Ectodermal cell (in vitro differentiated cells): Measurements from ENCODE around the gene WAS.

ENCODE experiments used
- H3K27ac ChIP-seq: 2 replicates; pipeline ENCODE4 v1.7.0; 2013; ENCODE audit warnings: mild to moderate bottlenecking, low read depth, low read length; ENCODE audit not compliant: insufficient read depth, poor library complexity, severe bottlenecking
- H3K27me3 ChIP-seq: 2 replicates; pipeline ENCODE4 v1.7.0; 2013; ENCODE audit warnings: mild to moderate bottlenecking, low read length; ENCODE audit not compliant: insufficient read depth, control insufficient read depth, poor library complexity, severe bottlenecking
- H3K36me3 ChIP-seq: one replicate; pipeline ENCODE4 v1.7.0; 2013; ENCODE audit warnings: low read length; ENCODE audit not compliant: control insufficient read depth, insufficient read depth
- H3K4me1 ChIP-seq: one replicate; pipeline ENCODE4 v1.7.0; 2013; ENCODE audit warnings: low read length; ENCODE audit not compliant: control insufficient read depth, insufficient read depth
- H3K4me3 ChIP-seq: 2 replicates; pipeline ENCODE4 v1.7.0; 2013; ENCODE audit warnings: low read depth, low read length, control low read depth; ENCODE audit not compliant: insufficient read depth
- H3K9me3 ChIP-seq: 2 replicates; pipeline ENCODE4 v1.7.0; 2013; ENCODE audit warnings: mild to moderate bottlenecking, low read length, moderate library complexity; ENCODE audit not compliant: control insufficient read depth
- WGBS, 2 experiments: methylation state at CpG; one replicate each; pipeline ENCODE4 v1.1.7; 2013; ENCODE audit warnings: missing lambda C conversion rate in 2 of 2; 5-methylcytosine and 5-hydroxymethylcytosine counted together

The WAS gene

GRCh38 chrX:48721916-48722315, 38.3 kb downstream of the WAS start:
- Histone ChIP-seq H3K27me3 (no peaks in the 10 kb centered on the region), H3K9me3 (no peaks in the 10 kb centered on the region), H3K4me1 (no peaks in the 10 kb centered on the region), H3K36me3 (no peaks in the 10 kb centered on the region), H3K27ac (no peak overlapping the region), H3K4me3 (no peak overlapping the region)

GRCh38 chrX:48726596-48726995, 43.0 kb downstream of the WAS start:
- Histone ChIP-seq H3K4me1 (no peaks in the 10 kb centered on the region), H3K27me3 (no peaks in the 10 kb centered on the region), H3K9me3 (no peaks in the 10 kb centered on the region), H3K36me3 (no peaks in the 10 kb centered on the region), H3K27ac (no peak overlapping the region), H3K4me3 (no peak overlapping the region)
- no CpG with 5 or more reads among the region's 2 CpGs for WGBS, 2 experiments

- H3K27ac ChIP-seq, result no peak overlapping the region
- H3K9me3 ChIP-seq, result no peaks in the 10 kb centered on the region
- H3K4me1 ChIP-seq, result no peaks in the 10 kb centered on the region
- no peaks in the 10 kb centered on the region for H3K27me3 ChIP-seq
- no peak overlapping the region for H3K4me3 ChIP-seq
- no peaks in the 10 kb centered on the region for H3K36me3 ChIP-seq
Measured at GRCh38 chrX:48728653-48729052, 45.1 kb downstream of the WAS start.

DNA sequence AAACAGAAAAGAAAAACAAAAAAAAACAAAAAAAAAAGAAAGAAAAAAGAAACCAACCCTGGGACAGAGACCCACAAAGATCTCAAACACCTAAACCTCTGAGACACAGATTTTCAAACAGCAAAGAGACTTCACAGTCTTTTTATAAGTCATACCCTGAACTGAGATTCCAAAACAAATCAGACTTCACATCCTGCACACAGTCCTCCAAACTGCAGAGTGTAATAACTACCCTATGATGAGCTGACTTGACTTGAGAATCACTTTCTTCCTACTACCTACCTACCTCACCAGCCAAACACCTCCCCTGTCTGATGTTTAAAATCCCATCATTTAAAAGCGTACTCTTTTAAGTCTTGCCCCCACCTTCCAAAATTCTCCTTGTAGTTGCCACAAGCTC, 52.7 kb downstream of the WAS start:
- WGBS, 2 experiments, result 95 to 96% methylated on average over 1 of the region's 1 CpG
- H3K4me3 ChIP-seq, result peak overlapping the region; percentile 71
- H3K36me3 ChIP-seq, result no peaks in the 10 kb centered on the region
- H3K27me3 ChIP-seq, result no peaks in the 10 kb centered on the region
- no peak overlapping the region for H3K27ac ChIP-seq
- peaks cover 5% of the 10 kb centered on the region for H3K4me1 ChIP-seq
- H3K9me3 ChIP-seq, result no peaks in the 10 kb centered on the region

GRCh38 chrX:48736878-48737212, 53.2 kb downstream of the WAS start:
- Histone ChIP-seq H3K36me3 (no peaks in the 10 kb centered on the region), H3K4me3 (peak overlapping the region; percentile 71), H3K4me1 (peaks cover 5% of the 10 kb centered on the region), H3K9me3 (no peaks in the 10 kb centered on the region), H3K27ac (no peak overlapping the region), H3K27me3 (no peaks in the 10 kb centered on the region)
- 13 to 14% methylated on average over 10 of the region's 10 CpGs for WGBS, 2 experiments

- Histone ChIP-seq H3K4me1 (peaks cover 5% of the 10 kb centered on the region), H3K9me3 (no peaks in the 10 kb centered on the region), H3K4me3 (peak overlapping the region; percentile 71), H3K27me3 (no peaks in the 10 kb centered on the region), H3K36me3 (no peaks in the 10 kb centered on the region), H3K27ac (peak overlapping the region; percentile 90)
- 1% methylated on average over 48 of the region's 48 CpGs for WGBS, 2 experiments
Measured at GRCh38 chrX:48737213-48737938, 53.8 kb downstream of the WAS start.

DNA sequence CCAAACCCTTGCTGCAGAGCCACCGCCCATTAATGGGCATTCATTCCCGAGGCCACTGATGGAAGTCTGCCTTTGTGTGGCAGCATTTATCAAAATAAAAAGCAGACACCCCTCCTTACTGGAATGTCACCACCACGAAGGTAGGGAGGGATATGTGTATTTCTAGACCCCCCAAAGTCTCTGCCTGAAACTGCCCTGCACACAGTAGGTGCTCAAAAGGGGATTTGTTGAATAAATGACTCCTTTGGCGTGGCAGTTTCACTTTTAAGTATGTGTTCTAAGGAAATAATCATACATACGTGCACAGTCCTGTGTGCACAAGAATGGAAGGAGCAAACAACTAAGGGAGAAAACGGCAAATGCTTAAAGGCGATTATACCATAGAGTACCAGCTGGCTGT, 54.3 kb downstream of the WAS start:
- Histone ChIP-seq H3K4me1 (peaks cover 5% of the 10 kb centered on the region), H3K27ac (peak overlapping the region; percentile 36), H3K27me3 (no peaks in the 10 kb centered on the region), H3K9me3 (no peaks in the 10 kb centered on the region), H3K36me3 (no peaks in the 10 kb centered on the region), H3K4me3 (peak overlapping the region; percentile 71)
- 66 to 74% methylated on average over 6 to 7 of the region's 7 CpGs for WGBS, 2 experiments
